Subcutaneous abdominal adipose tissue (tissue), 5 donors: ENCODE results near the gene TBX10.

Experiments used
- H3K27ac ChIP-seq: one replicate; pipeline ENCODE4 v1.7.0; 2013; ENCODE audit warnings: low read depth, mild to moderate bottlenecking, inconsistent platforms, low read length, moderate library complexity
- H3K27me3 ChIP-seq, 5 donors: one replicate each; pipeline ENCODE4 v1.7.0; 2013; ENCODE audit warnings: low read length in 5 of 5, inconsistent platforms in 1 of 5; ENCODE audit not compliant: control insufficient read depth in 5 of 5, insufficient read depth in 4 of 5
- H3K36me3 ChIP-seq, 5 donors: one replicate each; pipeline ENCODE4 v1.7.0; 2013; ENCODE audit warnings: low read length in 5 of 5; ENCODE audit not compliant: control insufficient read depth in 5 of 5, insufficient read depth in 5 of 5
- H3K4me1 ChIP-seq, 5 donors: one replicate each; pipeline ENCODE4 v1.7.0; 2013; ENCODE audit warnings: low read length in 5 of 5, mild to moderate bottlenecking in 3 of 5, moderate library complexity in 1 of 5; ENCODE audit not compliant: control insufficient read depth in 5 of 5, insufficient read depth in 5 of 5
- H3K4me3 ChIP-seq, 5 donors: one replicate each; pipeline ENCODE4 v1.7.0; 2013; ENCODE audit warnings: low read length in 5 of 5, low read depth in 1 of 5
- H3K9ac ChIP-seq, 5 donors: one replicate each; pipeline ENCODE4 v1.7.0; 2013; ENCODE audit warnings: low read length in 5 of 5, mild to moderate bottlenecking in 4 of 5, moderate library complexity in 3 of 5
- H3K9me3 ChIP-seq, 5 donors: one replicate each; pipeline ENCODE4 v1.7.0; 2013; ENCODE audit warnings: low read length in 5 of 5; ENCODE audit not compliant: control insufficient read depth in 5 of 5
- donor health status: healthy.
- donor health status: healthy.
- donor health status: healthy.
- donor health status: healthy.
- donor health status: healthy.

The TBX10 gene

GRCh38 chr11:67673358-67673757, 33.8 kb upstream of the TBX10 start:
- Histone ChIP-seq H3K4me3 (no peak overlapping the region), H3K9me3 (no peaks in the 10 kb centered on the region), H3K27ac (no peak overlapping the region), H3K9ac (no peak overlapping the region), H3K4me1 (no peaks in the 10 kb centered on the region), H3K36me3 (no peaks in the 10 kb centered on the region), H3K27me3 (peaks cover 13 to 31% (median 20%) of the 10 kb centered on the region in 5 donors)

DNA sequence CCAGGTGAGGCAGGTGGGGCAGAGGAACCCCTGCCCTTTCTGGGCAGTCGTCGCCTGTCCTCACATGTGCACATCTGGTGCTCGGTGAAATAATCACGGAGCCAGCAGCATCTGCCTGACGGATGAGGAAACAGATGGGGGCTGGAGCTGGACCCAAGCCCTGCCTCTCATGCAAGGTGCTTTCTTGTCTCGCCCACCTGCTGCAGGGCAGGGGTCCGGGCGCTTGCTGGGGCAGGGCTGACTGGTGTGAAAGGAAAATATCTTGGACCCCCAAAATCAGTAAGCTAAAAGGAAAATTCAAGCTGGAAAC, 31.6 kb upstream of the TBX10 start:
- H3K36me3 ChIP-seq, result no peaks in the 10 kb centered on the region
- H3K4me1 ChIP-seq, result no peaks in the 10 kb centered on the region
- H3K9ac ChIP-seq, result no peak overlapping the region
- H3K4me3 ChIP-seq, result no peak overlapping the region
- H3K9me3 ChIP-seq, result no peaks in the 10 kb centered on the region
- H3K27me3 ChIP-seq, result peaks cover 13 to 34% (median 22%) of the 10 kb centered on the region in 5 donors
- no peak overlapping the region for H3K27ac ChIP-seq

GRCh38 chr11:67670316-67671210, 31.0 kb upstream of the TBX10 start:
- H3K27ac ChIP-seq, result no peak overlapping the region
- no peak overlapping the region for H3K4me3 ChIP-seq
- no peaks in the 10 kb centered on the region for H3K4me1 ChIP-seq
- H3K9me3 ChIP-seq, result no peaks in the 10 kb centered on the region
- peaks cover 13 to 32% (median 22%) of the 10 kb centered on the region in 5 donors for H3K27me3 ChIP-seq
- no peaks in the 10 kb centered on the region for H3K36me3 ChIP-seq
- no peak overlapping the region for H3K9ac ChIP-seq

DNA sequence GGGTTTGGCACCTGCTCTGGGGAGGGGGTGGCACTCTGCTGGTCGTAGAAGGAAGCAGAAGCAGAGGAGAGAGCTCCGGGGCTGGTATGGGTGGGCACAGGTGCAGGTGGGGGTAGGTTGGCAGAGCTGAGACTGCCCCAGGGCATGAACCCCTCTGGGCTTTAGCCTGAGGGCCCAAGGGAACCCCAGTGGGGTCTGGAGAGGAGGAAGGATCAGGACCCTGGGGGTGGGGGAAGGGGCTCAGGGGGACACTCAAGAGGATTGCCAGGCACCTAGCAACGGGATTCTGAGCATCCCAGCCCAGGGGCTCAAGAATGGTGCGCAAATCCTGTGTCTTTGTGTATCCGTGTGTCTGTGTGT, 28.6 kb upstream of the TBX10 start:
- Histone ChIP-seq H3K27me3 (peaks cover 0 to 11% (median 6%) of the 10 kb centered on the region in 5 donors), H3K9ac (no peak overlapping the region), H3K36me3 (no peaks in the 10 kb centered on the region), H3K27ac (no peak overlapping the region), H3K4me3 (no peak overlapping the region), H3K9me3 (no peaks in the 10 kb centered on the region), H3K4me1 (no peaks in the 10 kb centered on the region)

GRCh38 chr11:67667490-67668191, 28.1 kb upstream of the TBX10 start:
- Histone ChIP-seq H3K4me1 (no peaks in the 10 kb centered on the region), H3K27ac (no peak overlapping the region), H3K36me3 (no peaks in the 10 kb centered on the region), H3K27me3 (peaks cover 0 to 11% (median 4%) of the 10 kb centered on the region in 5 donors), H3K9ac (no peak overlapping the region), H3K4me3 (no peak overlapping the region), H3K9me3 (no peaks in the 10 kb centered on the region)

DNA sequence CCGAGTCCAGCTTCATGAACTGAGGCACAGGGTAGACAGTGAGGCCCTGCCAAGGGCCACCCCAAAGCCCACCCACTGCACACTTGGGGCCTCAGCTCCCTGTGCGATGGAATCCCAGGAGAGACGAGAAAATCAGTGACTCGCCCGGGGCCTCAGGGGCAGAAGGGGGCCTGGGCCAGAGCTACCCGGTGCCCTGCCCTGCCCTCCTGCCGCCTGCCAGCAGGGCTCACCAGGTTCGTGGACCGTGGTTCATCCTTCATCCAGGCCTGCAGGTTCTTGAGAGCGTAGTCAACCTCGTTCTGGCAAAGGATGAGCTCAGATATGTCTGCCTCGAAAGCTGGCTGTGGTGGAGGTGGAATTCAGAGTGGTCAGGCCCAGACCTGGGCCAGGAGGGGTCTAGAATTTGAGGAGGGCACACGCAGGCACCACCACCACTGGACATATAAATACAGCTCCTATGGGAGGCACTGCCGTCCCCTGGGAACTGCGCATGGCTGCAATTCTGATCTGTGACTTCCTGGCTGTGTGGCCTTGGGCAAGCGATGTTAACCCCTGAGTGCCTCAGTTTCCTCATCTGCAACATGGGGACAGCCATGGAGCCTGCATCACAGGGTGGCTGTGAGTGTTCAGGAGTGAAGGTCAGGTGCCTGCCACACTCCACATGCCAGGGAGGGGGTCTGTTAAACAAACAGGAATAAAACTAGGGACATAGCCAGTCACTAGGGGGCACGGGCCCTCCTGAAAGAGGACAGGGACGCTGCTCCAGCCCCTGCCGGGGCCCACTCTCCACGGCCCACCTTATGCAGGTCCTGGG, 27.3 kb upstream of the TBX10 start:
- Histone ChIP-seq H3K27me3 (peaks cover 0 to 11% (median 4%) of the 10 kb centered on the region in 5 donors), H3K27ac (no peak overlapping the region), H3K9me3 (no peaks in the 10 kb centered on the region), H3K4me1 (no peaks in the 10 kb centered on the region), H3K36me3 (no peaks in the 10 kb centered on the region), H3K4me3 (no peak overlapping the region), H3K9ac (no peak overlapping the region)

DNA sequence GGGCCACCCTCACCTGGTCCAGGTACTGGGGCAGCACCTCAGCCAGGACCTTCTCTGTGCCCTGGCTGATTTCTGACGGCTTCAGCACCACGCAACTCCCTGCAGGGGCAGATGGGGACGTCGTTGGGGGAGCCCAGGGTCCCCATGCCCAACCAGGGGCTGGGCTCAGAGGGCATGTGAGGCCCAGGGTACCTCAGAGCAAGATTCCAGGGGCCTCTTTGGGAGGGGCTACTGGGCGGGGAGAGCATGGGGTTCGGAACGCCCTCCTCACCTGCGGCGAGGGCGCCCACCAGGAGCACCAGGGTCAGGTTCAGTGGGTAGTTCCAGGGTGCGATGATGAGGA, 26.7 kb upstream of the TBX10 start:
- Histone ChIP-seq H3K4me3 (no peak overlapping the region), H3K9ac (no peak overlapping the region), H3K36me3 (no peaks in the 10 kb centered on the region), H3K9me3 (no peaks in the 10 kb centered on the region), H3K27ac (no peak overlapping the region), H3K4me1 (no peaks in the 10 kb centered on the region), H3K27me3 (peaks cover 0 to 11% (median 4%) of the 10 kb centered on the region in 5 donors)

GRCh38 chr11:67665541-67666302, 26.2 kb upstream of the TBX10 start:
- H3K36me3 ChIP-seq, result no peaks in the 10 kb centered on the region

DNA sequence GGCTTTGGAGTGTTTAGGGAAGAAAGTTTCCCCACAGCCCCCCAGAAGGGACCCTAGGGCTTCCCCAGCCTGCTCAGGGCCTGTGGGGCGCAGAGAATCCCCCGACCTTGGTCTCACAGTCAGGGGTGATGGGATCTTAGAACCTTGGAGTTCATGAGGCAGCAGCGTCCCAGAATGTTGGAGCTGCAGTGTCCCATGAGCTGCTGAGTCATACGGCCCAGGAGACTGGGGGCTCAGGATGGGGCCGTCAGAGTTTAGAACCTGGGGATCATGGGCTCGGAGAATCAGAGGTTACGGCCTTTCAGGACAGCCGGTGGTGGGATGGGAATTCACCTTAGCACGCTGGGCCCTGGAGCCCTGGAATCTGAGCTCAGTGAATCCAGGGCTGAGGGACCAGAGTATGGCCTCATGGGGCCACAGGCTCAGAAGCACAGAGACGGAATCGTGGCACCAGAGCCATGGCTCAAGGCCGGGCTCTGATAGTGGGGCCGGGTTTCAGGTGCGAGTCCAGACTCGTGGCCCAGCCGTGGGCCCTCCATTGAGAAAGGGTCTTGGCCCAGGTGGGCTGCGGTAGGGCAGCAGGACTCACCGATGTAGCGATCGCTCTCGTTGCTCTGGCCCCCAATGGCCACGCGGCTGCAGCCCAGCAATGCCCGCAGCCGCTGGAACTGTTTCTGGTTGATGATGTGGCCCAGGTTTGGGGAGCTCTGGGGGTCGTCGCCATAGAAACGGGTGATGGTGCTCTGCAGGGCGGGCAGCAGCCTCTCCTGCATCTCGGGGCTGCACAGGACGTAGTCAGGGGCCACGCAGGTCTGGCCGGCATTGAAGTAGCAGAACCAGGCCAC, 25.4 kb upstream of the TBX10 start:
- Histone ChIP-seq H3K27ac (no peak overlapping the region), H3K36me3 (no peaks in the 10 kb centered on the region), H3K4me3 (no peak overlapping the region), H3K27me3 (peaks cover 0 to 11% (median 4%) of the 10 kb centered on the region in 5 donors), H3K9me3 (no peaks in the 10 kb centered on the region), H3K9ac (no peak overlapping the region), H3K4me1 (no peaks in the 10 kb centered on the region)

More at GRCh38 chr11:67665541-67666302, 26.2 kb upstream of the TBX10 start:
- Histone ChIP-seq H3K4me3 (no peak overlapping the region), H3K27me3 (peaks cover 0 to 11% (median 4%) of the 10 kb centered on the region in 5 donors), H3K9me3 (no peaks in the 10 kb centered on the region), H3K27ac (no peak overlapping the region), H3K4me1 (no peaks in the 10 kb centered on the region), H3K9ac (no peak overlapping the region)
